ENCODE results near the gene MLLT1.
"Not testable (repeated sequence)": the region's sequence is repeated elsewhere in the genome, so short reads cannot be mapped to it uniquely, and the experiment has no call there.

MLLT1 gene

DNA sequence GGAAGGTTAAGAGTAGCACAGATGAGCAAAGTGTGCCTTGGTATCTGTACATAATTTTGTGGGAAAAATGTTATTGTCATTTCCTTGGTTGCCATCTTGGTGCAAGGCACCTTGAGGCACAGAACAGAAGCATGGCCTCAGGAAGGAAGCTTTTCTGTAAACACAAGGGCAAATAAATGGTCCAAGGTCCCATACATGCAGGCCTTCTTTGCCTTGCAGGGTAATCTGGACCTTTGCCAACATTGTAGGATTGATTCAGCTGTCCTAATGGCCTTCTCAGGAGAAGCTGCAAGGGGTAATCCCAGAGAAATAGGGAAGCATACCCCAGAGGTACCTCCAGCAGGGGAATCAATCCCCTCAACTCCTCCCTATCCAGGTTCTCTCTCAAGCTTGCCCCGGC is 9.0 kb upstream of the MLLT1 start:
- H3F3A ChIP-seq (ENCODE audit: low read depth): no peaks in the 10 kb centered on the region
- no peaks in the 10 kb centered on the region for H3K27me3 ChIP-seq (ENCODE audit: insufficient read depth, low read length, poor library complexity, severe bottlenecking)
- no peak overlapping the region for H3K4me3 ChIP-seq (ENCODE audit: low read length, poor library complexity, severe bottlenecking)
- no peaks in the 10 kb centered on the region for H3K36me3 ChIP-seq (ENCODE audit: insufficient read depth, low read length)
- H4K20me1 ChIP-seq (ENCODE audit: insufficient read depth, low read length, poor library complexity, severe bottlenecking): no peaks in the 10 kb centered on the region
- H3K9me3 ChIP-seq (ENCODE audit: insufficient read depth, low read depth, low read length): peaks cover 45% of the 10 kb centered on the region; the same call in 1 of the 2 replicates
- no peaks in the 10 kb centered on the region for H3K79me2 ChIP-seq (ENCODE audit: insufficient read depth, low read length)
- no peak overlapping the region for H3K9ac ChIP-seq (ENCODE audit: low read depth, low read length, poor library complexity, severe bottlenecking)
- no peak for TF ChIP-seq EZH2phosphoT487 (IDR thresholded peaks at IDR 0.05; ENCODE audit: borderline replicate concordance)
- TF ChIP-seq, protein P1, sequence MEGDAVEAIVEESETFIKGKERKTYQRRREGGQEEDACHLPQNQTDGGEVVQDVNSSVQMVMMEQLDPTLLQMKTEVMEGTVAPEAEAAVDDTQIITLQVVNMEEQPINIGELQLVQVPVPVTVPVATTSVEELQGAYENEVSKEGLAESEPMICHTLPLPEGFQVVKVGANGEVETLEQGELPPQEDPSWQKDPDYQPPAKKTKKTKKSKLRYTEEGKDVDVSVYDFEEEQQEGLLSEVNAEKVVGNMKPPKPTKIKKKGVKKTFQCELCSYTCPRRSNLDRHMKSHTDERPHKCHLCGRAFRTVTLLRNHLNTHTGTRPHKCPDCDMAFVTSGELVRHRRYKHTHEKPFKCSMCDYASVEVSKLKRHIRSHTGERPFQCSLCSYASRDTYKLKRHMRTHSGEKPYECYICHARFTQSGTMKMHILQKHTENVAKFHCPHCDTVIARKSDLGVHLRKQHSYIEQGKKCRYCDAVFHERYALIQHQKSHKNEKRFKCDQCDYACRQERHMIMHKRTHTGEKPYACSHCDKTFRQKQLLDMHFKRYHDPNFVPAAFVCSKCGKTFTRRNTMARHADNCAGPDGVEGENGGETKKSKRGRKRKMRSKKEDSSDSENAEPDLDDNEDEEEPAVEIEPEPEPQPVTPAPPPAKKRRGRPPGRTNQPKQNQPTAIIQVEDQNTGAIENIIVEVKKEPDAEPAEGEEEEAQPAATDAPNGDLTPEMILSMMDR (conservative IDR thresholded peaks at IDR 0.05; ENCODE audit: low read length): no peak
- H3K4me1 ChIP-seq (ENCODE audit: insufficient read depth, low read length, poor library complexity, severe bottlenecking): no peaks in the 10 kb centered on the region
- no peak overlapping the region for H3K4me2 ChIP-seq (ENCODE audit: low read depth, low read length, poor library complexity, severe bottlenecking)
- no peaks in the 10 kb centered on the region for H3K9me2 ChIP-seq (replicated peaks; ENCODE audit: low read depth, low read length)
- no peak overlapping the region for H2AFZ ChIP-seq (ENCODE audit: low read length)

DNA sequence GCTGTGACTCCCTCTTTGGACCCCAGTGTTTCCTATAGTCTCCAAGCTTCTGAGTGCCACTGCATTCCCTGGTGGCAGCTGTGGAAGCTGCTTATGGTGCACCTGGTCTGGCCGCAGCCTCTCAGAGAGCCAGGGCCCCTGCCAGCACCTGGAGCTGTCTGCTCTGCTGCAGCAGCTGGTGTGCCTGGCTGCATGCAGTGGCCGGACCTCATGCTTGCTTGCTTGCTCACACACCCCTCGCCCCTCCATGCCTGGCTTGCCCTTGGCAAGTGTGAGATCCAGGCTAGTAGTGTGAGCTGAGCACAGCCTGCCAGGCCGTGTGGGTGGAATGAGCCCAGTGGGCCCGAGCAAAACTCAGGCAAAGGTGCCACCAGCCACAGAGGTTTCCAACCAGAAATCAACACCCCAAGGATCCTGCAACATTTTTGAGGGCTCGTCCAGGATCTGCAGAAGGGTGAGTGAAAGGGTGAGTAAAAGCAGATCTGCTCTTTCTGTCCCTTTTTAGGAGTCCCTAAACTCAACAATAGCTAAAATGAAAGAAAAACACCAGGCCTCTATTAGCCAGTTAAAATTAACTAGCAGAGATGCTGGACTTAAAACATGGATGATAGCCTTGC is 7.6 kb upstream of the MLLT1 start:
- H3F3A ChIP-seq (ENCODE audit: low read depth): no peaks in the 10 kb centered on the region
- no peak overlapping the region for H3K9ac ChIP-seq (ENCODE audit: low read depth, low read length, poor library complexity, severe bottlenecking)
- no peak overlapping the region for H3K4me3 ChIP-seq (ENCODE audit: low read length, poor library complexity, severe bottlenecking)
- TF ChIP-seq EZH2phosphoT487 (IDR thresholded peaks at IDR 0.05; ENCODE audit: borderline replicate concordance): no peak
- TF ChIP-seq, protein P1 (conservative IDR thresholded peaks at IDR 0.05; ENCODE audit: low read length): no peak
- H3K4me2 ChIP-seq (ENCODE audit: low read depth, low read length, poor library complexity, severe bottlenecking): no peak overlapping the region
- no peaks in the 10 kb centered on the region for H3K27me3 ChIP-seq (ENCODE audit: insufficient read depth, low read length, poor library complexity, severe bottlenecking)
- H3K9me3 ChIP-seq (ENCODE audit: insufficient read depth, low read depth, low read length): peaks cover 38% of the 10 kb centered on the region; the same call in 1 of the 2 replicates
- H3K4me1 ChIP-seq (ENCODE audit: insufficient read depth, low read length, poor library complexity, severe bottlenecking): no peaks in the 10 kb centered on the region
- H2AFZ ChIP-seq (ENCODE audit: low read length): no peak overlapping the region
- no peaks in the 10 kb centered on the region for H4K20me1 ChIP-seq (ENCODE audit: insufficient read depth, low read length, poor library complexity, severe bottlenecking)
- H3K36me3 ChIP-seq (ENCODE audit: insufficient read depth, low read length): no peaks in the 10 kb centered on the region
- H3K9me2 ChIP-seq (replicated peaks; ENCODE audit: low read depth, low read length): no peaks in the 10 kb centered on the region
- no peaks in the 10 kb centered on the region for H3K79me2 ChIP-seq (ENCODE audit: insufficient read depth, low read length)

DNA sequence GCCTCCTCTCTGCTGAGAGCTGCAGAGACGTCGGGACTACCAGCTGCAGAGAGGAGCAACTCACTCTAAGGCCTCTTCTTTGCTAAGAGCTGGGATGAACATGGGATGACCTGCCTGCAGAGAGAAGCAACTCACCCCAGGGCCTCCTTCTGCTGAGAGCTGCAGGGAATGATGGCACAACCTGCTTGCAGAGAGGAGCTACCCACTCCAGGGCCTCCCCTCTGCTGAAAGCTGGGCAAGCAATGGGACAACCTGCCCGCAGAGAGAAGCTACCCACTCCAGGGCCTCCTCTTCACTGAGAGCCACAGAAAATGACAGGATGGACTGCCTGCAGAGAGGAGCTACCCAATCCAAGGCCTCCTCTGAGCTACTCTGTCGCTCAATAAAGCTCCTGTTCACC is 6.9 kb upstream of the MLLT1 start:
- no peaks in the 10 kb centered on the region for H3K36me3 ChIP-seq (ENCODE audit: insufficient read depth, low read length)
- H3K4me3 ChIP-seq (ENCODE audit: low read length, poor library complexity, severe bottlenecking): no peak overlapping the region
- no peaks in the 10 kb centered on the region for H3K9me2 ChIP-seq (replicated peaks; ENCODE audit: low read depth, low read length)
- no peak for TF ChIP-seq EZH2phosphoT487 (IDR thresholded peaks at IDR 0.05; ENCODE audit: borderline replicate concordance)
- TF ChIP-seq, protein P1 (conservative IDR thresholded peaks at IDR 0.05; ENCODE audit: low read length): no peak
- peaks cover 31% of the 10 kb centered on the region; the same call in 1 of the 2 replicates for H3K9me3 ChIP-seq (ENCODE audit: insufficient read depth, low read depth, low read length)
- H3K9ac ChIP-seq (ENCODE audit: low read depth, low read length, poor library complexity, severe bottlenecking): no peak overlapping the region
- H4K20me1 ChIP-seq (ENCODE audit: insufficient read depth, low read length, poor library complexity, severe bottlenecking): no peaks in the 10 kb centered on the region
- no peak overlapping the region for H2AFZ ChIP-seq (ENCODE audit: low read length)
- no peaks in the 10 kb centered on the region for H3K4me1 ChIP-seq (ENCODE audit: insufficient read depth, low read length, poor library complexity, severe bottlenecking)
- no peaks in the 10 kb centered on the region for H3K27me3 ChIP-seq (ENCODE audit: insufficient read depth, low read length, poor library complexity, severe bottlenecking)
- H3K4me2 ChIP-seq (ENCODE audit: low read depth, low read length, poor library complexity, severe bottlenecking): no peak overlapping the region
- H3F3A ChIP-seq (ENCODE audit: low read depth): no peaks in the 10 kb centered on the region
- no peaks in the 10 kb centered on the region for H3K79me2 ChIP-seq (ENCODE audit: insufficient read depth, low read length)

DNA sequence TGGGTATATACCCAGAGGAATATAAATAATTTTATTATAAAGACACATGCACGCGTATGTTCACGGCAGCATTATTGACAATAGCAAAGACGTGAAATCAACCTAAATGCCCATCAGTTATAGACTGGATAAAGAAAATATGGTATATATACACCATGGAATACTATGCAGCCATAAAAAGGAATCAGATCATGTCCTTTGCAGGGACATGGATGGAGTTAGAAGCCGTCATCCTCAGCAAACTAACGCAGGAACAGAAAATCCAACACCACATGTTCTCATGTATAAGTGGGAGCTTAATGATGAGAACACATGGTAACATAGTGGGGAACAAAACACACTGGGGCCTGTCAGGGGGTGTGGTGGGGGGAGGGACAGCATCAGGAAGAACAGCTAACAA is 2.6 kb upstream of the MLLT1 start:
- not testable (repeated sequence) for H2AFZ ChIP-seq (ENCODE audit: low read length); H3F3A ChIP-seq (ENCODE audit: low read depth); H3K9me3 ChIP-seq (ENCODE audit: insufficient read depth, low read depth, low read length); H3K4me2 ChIP-seq (ENCODE audit: low read depth, low read length, poor library complexity, severe bottlenecking); H3K27me3 ChIP-seq (ENCODE audit: insufficient read depth, low read length, poor library complexity, severe bottlenecking); H3K9ac ChIP-seq (ENCODE audit: low read depth, low read length, poor library complexity, severe bottlenecking); H3K36me3 ChIP-seq (ENCODE audit: insufficient read depth, low read length); H3K4me3 ChIP-seq (ENCODE audit: low read length, poor library complexity, severe bottlenecking); H3K9me2 ChIP-seq (replicated peaks; ENCODE audit: low read depth, low read length)
- Histone ChIP-seq H3K79me2 (ENCODE audit: insufficient read depth, low read length) (peaks cover 21% of the 10 kb centered on the region), H4K20me1 (ENCODE audit: insufficient read depth, low read length, poor library complexity, severe bottlenecking) (peaks cover 21% of the 10 kb centered on the region), H3K4me1 (ENCODE audit: insufficient read depth, low read length, poor library complexity, severe bottlenecking) (peaks cover 16% of the 10 kb centered on the region)

All from Loucy (cell line).